Hepatocyte (in vitro differentiated cells): ENCODE measurements around the gene ZCCHC9.

Experiments
- EZH2 ChIP-seq: fragments of 200-600 bp; sonication (generic); IDR thresholded peaks from 2 replicates; pipeline ENCODE4 v1.6.1; 2016; ENCODE audit warnings: antibody characterized with exemption, mild to moderate bottlenecking, borderline replicate concordance
- EZH2phosphoT487 ChIP-seq: fragments of 200-600 bp; sonication (generic); IDR thresholded peaks from one replicate; pipeline ENCODE4 v1.6.1; 2018; ENCODE audit warnings: antibody characterized with exemption, mild to moderate bottlenecking, low read depth, moderate library complexity; ENCODE audit not compliant: unreplicated experiment, severe bottlenecking
- TF ChIP-seq, protein P1 (sequence below): fragments of 200-600 bp; sonication (generic); IDR thresholded peaks from 2 replicates; pipeline ENCODE4 v1.5.1; 2016; ENCODE audit warnings: antibody characterized with exemption, mild to moderate bottlenecking; ENCODE audit not compliant: poor library complexity

DNA sequence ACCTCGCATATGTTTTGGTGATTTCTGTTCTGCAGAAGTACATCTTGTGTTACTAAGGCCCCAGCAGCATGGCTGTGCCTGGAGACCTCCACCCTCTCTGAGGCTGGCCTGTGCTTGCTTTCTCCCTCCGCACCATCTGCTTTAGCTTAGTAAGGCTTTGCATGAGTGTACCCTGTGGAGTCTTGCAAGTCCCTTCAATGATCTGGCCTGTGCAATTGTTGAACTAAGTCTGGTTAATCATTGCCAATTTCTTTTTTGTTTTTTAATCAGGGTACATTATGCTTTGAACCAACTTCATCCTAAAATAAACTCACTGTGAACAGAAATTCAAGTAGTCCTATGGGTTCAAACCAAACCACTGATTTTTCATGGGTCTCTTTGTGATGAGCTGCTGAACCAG lies 60.2 kb downstream of the ZCCHC9 start:
- TF ChIP-seq EZH2 (no peak), EZH2phosphoT487 (no peak)
- TF ChIP-seq, protein P1, sequence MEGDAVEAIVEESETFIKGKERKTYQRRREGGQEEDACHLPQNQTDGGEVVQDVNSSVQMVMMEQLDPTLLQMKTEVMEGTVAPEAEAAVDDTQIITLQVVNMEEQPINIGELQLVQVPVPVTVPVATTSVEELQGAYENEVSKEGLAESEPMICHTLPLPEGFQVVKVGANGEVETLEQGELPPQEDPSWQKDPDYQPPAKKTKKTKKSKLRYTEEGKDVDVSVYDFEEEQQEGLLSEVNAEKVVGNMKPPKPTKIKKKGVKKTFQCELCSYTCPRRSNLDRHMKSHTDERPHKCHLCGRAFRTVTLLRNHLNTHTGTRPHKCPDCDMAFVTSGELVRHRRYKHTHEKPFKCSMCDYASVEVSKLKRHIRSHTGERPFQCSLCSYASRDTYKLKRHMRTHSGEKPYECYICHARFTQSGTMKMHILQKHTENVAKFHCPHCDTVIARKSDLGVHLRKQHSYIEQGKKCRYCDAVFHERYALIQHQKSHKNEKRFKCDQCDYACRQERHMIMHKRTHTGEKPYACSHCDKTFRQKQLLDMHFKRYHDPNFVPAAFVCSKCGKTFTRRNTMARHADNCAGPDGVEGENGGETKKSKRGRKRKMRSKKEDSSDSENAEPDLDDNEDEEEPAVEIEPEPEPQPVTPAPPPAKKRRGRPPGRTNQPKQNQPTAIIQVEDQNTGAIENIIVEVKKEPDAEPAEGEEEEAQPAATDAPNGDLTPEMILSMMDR, result no peak
